Measurements from ENCODE around the gene SH3BP5L.

DNA sequence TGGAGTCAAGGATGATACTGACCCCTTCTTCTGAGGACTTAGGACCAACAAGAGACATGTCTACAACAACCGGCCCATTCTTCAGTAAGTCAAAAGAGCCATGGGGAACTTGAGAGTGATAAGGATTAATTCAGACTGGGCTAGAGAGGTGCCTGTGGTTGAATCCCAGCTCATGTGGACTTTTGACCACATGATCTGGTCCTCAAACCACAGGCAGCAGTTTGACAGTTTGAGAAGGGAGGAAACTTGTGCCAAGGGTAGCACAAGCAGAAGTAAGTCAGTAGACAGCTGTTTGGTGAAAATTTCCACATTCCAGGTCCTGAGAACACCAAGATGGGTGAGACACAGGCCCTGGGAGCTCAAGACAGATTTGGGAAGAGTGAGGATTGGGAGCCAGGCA lies 19.8 kb downstream of the SH3BP5L start:
- TF ChIP-seq POLR2A (IDR thresholded peaks at IDR 0.05; ENCODE audit: low read depth, low read length) (no peak), RAD21 (IDR thresholded peaks at IDR 0.05; ENCODE audit: low read length) (no peak), RCOR1 (IDR thresholded peaks at IDR 0.05; ENCODE audit: insufficient replicate concordance, low read length) (no peak)
- TF ChIP-seq, protein P1, sequence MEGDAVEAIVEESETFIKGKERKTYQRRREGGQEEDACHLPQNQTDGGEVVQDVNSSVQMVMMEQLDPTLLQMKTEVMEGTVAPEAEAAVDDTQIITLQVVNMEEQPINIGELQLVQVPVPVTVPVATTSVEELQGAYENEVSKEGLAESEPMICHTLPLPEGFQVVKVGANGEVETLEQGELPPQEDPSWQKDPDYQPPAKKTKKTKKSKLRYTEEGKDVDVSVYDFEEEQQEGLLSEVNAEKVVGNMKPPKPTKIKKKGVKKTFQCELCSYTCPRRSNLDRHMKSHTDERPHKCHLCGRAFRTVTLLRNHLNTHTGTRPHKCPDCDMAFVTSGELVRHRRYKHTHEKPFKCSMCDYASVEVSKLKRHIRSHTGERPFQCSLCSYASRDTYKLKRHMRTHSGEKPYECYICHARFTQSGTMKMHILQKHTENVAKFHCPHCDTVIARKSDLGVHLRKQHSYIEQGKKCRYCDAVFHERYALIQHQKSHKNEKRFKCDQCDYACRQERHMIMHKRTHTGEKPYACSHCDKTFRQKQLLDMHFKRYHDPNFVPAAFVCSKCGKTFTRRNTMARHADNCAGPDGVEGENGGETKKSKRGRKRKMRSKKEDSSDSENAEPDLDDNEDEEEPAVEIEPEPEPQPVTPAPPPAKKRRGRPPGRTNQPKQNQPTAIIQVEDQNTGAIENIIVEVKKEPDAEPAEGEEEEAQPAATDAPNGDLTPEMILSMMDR (conservative IDR thresholded peaks at IDR 0.05; ENCODE audit: low read depth, low read length) = no peak
- TF ChIP-seq, protein P2, sequence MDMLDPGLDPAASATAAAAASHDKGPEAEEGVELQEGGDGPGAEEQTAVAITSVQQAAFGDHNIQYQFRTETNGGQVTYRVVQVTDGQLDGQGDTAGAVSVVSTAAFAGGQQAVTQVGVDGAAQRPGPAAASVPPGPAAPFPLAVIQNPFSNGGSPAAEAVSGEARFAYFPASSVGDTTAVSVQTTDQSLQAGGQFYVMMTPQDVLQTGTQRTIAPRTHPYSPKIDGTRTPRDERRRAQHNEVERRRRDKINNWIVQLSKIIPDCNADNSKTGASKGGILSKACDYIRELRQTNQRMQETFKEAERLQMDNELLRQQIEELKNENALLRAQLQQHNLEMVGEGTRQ (IDR thresholded peaks at IDR 0.05; ENCODE audit: low read depth, low read length) = no peak

All from IMR-90 (cell line).